Ishikawa (cell line): ENCODE results near the gene SLC6A15.

Source experiments
- EP300 ChIP-seq: IDR thresholded peaks from 2 replicates; pipeline ENCODE4 v1.6.1; 2012; ENCODE audit warnings: borderline replicate concordance
- FOXM1 ChIP-seq: IDR thresholded peaks from 2 replicates; pipeline ENCODE4 v1.6.1; 2012; ENCODE audit warnings: low read depth, borderline replicate concordance
- NFIC ChIP-seq: IDR thresholded peaks from 2 replicates; pipeline ENCODE4 v1.6.1; 2012
- TAF1 ChIP-seq: IDR thresholded peaks from 2 replicates; pipeline ENCODE4 v1.6.1; 2012; ENCODE audit warnings: low read depth, mild to moderate bottlenecking
- TCF12 ChIP-seq: IDR thresholded peaks from 2 replicates; pipeline ENCODE4 v1.6.1; 2012; ENCODE audit warnings: low read depth
- YY1 ChIP-seq: IDR thresholded peaks from 2 replicates; pipeline ENCODE4 v1.6.1; 2012; ENCODE audit warnings: low read depth
- ZBTB7A ChIP-seq: IDR thresholded peaks from 2 replicates; pipeline ENCODE4 v1.6.1; 2012; ENCODE audit warnings: low read depth
- TF ChIP-seq, protein P1 (sequence below): IDR thresholded peaks from 2 replicates; pipeline ENCODE4 v1.6.1; 2012
- TF ChIP-seq, protein P2 (sequence below): IDR thresholded peaks from 2 replicates; pipeline ENCODE4 v1.6.1; 2012; ENCODE audit warnings: low read depth, mild to moderate bottlenecking
- TF ChIP-seq, protein P3 (sequence below): IDR thresholded peaks from 2 replicates; pipeline ENCODE4 v1.6.1; 2012

DNA sequence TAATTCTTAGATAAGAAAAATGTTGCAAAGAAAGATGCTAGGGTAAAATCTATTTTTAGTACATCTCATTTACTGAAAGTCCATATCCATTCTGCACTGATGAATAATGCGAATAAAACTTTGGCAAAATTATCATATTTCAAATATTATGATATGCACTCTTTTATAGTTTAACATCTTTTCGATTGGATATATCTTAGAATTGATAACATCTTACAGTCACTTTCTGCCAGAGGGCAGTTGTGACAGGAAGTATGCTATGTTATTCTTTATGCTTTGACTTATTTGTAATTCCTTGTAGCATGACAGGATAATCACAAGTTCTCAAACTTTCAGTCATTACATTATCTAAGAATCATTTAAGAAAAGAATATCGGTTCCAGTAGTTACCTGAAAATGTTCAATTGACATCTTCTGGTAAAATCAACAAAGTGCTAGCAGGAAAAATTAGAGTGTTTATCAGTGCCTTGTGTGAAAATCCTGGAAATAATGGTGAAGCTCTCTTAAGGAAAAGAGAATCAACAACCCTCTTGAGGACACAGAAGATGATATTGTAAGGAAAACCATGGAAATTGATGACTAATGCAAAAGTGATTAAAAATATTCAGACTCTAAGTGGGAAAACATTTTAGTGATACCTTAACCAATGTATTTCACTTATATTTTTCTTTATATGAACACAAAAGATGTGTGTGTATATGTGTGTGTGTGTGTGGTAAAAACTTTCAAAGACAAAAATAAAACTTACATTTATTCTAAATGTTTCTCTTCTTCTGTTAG is 95.5 kb downstream of the SLC6A15 start:
- TF ChIP-seq FOXM1: no peak
- no peak for TF ChIP-seq EP300
- TF ChIP-seq, protein P1, sequence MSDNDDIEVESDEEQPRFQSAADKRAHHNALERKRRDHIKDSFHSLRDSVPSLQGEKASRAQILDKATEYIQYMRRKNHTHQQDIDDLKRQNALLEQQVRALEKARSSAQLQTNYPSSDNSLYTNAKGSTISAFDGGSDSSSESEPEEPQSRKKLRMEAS: no peak
- no peak for TF ChIP-seq YY1
- no peak for TF ChIP-seq NFIC
- no peak for TF ChIP-seq ZBTB7A
- TF ChIP-seq TCF12: no peak
- no peak for TF ChIP-seq TAF1
- TF ChIP-seq, protein P2, sequence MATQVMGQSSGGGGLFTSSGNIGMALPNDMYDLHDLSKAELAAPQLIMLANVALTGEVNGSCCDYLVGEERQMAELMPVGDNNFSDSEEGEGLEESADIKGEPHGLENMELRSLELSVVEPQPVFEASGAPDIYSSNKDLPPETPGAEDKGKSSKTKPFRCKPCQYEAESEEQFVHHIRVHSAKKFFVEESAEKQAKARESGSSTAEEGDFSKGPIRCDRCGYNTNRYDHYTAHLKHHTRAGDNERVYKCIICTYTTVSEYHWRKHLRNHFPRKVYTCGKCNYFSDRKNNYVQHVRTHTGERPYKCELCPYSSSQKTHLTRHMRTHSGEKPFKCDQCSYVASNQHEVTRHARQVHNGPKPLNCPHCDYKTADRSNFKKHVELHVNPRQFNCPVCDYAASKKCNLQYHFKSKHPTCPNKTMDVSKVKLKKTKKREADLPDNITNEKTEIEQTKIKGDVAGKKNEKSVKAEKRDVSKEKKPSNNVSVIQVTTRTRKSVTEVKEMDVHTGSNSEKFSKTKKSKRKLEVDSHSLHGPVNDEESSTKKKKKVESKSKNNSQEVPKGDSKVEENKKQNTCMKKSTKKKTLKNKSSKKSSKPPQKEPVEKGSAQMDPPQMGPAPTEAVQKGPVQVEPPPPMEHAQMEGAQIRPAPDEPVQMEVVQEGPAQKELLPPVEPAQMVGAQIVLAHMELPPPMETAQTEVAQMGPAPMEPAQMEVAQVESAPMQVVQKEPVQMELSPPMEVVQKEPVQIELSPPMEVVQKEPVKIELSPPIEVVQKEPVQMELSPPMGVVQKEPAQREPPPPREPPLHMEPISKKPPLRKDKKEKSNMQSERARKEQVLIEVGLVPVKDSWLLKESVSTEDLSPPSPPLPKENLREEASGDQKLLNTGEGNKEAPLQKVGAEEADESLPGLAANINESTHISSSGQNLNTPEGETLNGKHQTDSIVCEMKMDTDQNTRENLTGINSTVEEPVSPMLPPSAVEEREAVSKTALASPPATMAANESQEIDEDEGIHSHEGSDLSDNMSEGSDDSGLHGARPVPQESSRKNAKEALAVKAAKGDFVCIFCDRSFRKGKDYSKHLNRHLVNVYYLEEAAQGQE: no peak
- TF ChIP-seq, protein P3, sequence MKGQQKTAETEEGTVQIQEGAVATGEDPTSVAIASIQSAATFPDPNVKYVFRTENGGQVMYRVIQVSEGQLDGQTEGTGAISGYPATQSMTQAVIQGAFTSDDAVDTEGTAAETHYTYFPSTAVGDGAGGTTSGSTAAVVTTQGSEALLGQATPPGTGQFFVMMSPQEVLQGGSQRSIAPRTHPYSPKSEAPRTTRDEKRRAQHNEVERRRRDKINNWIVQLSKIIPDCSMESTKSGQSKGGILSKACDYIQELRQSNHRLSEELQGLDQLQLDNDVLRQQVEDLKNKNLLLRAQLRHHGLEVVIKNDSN: no peak
